ENCODE measurements around the gene DLEC1.

DNA sequence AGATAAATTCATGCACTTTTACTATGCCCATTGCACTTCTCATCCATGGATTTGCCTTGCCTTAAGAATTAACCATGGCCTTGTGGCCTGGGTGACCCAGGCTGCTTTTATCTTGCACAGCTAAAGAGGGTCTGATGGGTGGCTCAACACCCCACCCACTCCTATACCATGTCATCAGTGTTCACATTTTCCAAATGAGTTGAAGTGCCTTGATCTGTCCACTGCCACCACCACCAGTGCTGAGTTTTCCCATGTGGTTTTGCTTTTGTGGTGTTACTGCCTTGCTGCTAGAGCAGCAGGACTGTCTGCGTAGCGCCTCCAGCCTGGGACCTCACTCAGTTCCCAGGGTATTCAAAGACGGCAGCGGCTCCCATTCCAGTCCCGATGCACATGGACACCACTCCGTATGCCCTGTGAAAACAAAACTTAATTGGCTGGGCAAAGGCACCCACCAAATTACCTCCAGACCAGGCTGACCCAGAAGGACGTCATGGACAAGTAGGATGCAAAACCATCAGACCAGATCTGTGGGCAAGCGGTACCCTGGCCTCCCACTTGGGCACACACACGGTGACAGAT lies 83.8 kb downstream of the DLEC1 start:
- TF ChIP-seq, protein P1, sequence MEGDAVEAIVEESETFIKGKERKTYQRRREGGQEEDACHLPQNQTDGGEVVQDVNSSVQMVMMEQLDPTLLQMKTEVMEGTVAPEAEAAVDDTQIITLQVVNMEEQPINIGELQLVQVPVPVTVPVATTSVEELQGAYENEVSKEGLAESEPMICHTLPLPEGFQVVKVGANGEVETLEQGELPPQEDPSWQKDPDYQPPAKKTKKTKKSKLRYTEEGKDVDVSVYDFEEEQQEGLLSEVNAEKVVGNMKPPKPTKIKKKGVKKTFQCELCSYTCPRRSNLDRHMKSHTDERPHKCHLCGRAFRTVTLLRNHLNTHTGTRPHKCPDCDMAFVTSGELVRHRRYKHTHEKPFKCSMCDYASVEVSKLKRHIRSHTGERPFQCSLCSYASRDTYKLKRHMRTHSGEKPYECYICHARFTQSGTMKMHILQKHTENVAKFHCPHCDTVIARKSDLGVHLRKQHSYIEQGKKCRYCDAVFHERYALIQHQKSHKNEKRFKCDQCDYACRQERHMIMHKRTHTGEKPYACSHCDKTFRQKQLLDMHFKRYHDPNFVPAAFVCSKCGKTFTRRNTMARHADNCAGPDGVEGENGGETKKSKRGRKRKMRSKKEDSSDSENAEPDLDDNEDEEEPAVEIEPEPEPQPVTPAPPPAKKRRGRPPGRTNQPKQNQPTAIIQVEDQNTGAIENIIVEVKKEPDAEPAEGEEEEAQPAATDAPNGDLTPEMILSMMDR (IDR thresholded peaks at IDR 0.05), result no peak
- TF ChIP-seq POLR2A (IDR thresholded peaks at IDR 0.05), result no peak
